Pancreas (tissue), 10 donors: ENCODE measurements around the gene EXOC7. TPM values are rescaled to one million over a fixed set of nuclear protein-coding genes. Genes with fewer than 3 reads are reported as not detected.
"Not testable (repeated sequence)": the region's sequence is repeated elsewhere in the genome, so short reads cannot be mapped to it uniquely, and the experiment has no call there.

Experiments used
- ATAC-seq, 4 donors: fragments of 200-7000 bp; cut with Tn5 transposase; one replicate each; pipeline versions ENCODE4 v1.8.0 to v1.9.1; 2020; ENCODE audit warnings: mild to moderate bottlenecking in 4 of 4, moderate library complexity in 4 of 4
- DNase-seq, 6 donors: peaks; one replicate each; pipeline ENCODE4 v3.0.0-alpha.2; 2020
- FAIRE-seq: peaks from 2 replicates; lab custom pipeline; 2012; peaks lifted over from hg19 to GRCh38; lab: Jason Lieb, UNC
- H3K27ac ChIP-seq, 4 donors: fragments of 200-600 bp; sonication (generic); 1 replicate in 3 of 4; 2 replicates in 1 of 4; pipeline versions ENCODE4 v1.5.0 to v1.8.0; 2020
- H3K27me3 ChIP-seq, 4 donors: fragments of 200-600 bp; one replicate each; pipeline ENCODE4 v1.8.0; 2021
- H3K36me3 ChIP-seq, 3 donors: fragments of 200-600 bp; sonication (generic) in 1 of 3; one replicate each; pipeline versions ENCODE4 v1.5.0 to v1.8.0; 2020 to 2021
- H3K4me1 ChIP-seq, 3 donors: fragments of 200-600 bp; one replicate each; pipeline ENCODE4 v1.8.0; 2021
- H3K4me3 ChIP-seq, 4 donors: fragments of 200-600 bp; sonication (generic) in 2 of 4; one replicate each; pipeline versions ENCODE4 v1.5.0 to v1.8.0; 2020 to 2021
- H3K9me3 ChIP-seq, 4 donors: fragments of 200-600 bp; one replicate each; pipeline ENCODE4 v1.8.0; 2021
- CTCF ChIP-seq, 4 donors: fragments of 200-600 bp; sonication (generic) in 3 of 4; IDR thresholded peaks; one replicate each; pipeline versions ENCODE4 v1.5.0 to v1.8.0; 2021; ENCODE audit warnings: antibody characterized with exemption in 4 of 4
- WGBS, 2 donors: extraction: QIAGEN DNeasy Blood & Tissue Kit; methylation state at CpG; one replicate each; pipeline ENCODE4 v1.1.7; 2013; 5-methylcytosine and 5-hydroxymethylcytosine counted together
- intact Hi-C, 3 donors: fragments of 100-400 bp; cut with DNase I; formaldehyde crosslinking; loops; one replicate each; pipeline versions ENCODE4 v1.11.1 to v1.14.2; 2022
- polyA plus RNA-seq, 2 donors: library from polyadenylated mRNA; stranded (reverse); fragments of 200-250 nt; gene quantifications; one replicate each; pipeline ENCODE4 v1.2.3, GENCODE V29; 2013
- total RNA-seq, 6 donors: library from RNA; stranded (reverse); fragmentation: NEBNext Ultra II Directional in 4 of 6; extraction: Animal tissue kit (Norgen Biotek cat#: 25700) in 4 of 6; gene quantifications; one replicate each; pipeline versions ENCODE4 v1.2.1 to v1.2.4, GENCODE V29; 2021 to 2023
- donor health status: healthy with polysubstance abuse.
- donor health status: DM: no; HTN: no; CAD: no; lungs with moderate emphysema.
- donor health status: DM: no; HTN: no; CAD: no.
- donor health status: control.
- donor health status: control.
- donor health status: Bipolar disorder and iron deficiency.
- donor health status: DM: yes; HTN: yes; CAD: no.
- donor health status: DM: no; HTN: no; CAD: no.
- donor health status: DM: no; HTN: no; CAD: no.
- donor health status: DM: yes; HTN: yes; CAD: no.

EXOC7 gene
- total and polyA plus RNA-seq, 8 donors, result 38.4 to 103 (median 56.6) TPM

DNA sequence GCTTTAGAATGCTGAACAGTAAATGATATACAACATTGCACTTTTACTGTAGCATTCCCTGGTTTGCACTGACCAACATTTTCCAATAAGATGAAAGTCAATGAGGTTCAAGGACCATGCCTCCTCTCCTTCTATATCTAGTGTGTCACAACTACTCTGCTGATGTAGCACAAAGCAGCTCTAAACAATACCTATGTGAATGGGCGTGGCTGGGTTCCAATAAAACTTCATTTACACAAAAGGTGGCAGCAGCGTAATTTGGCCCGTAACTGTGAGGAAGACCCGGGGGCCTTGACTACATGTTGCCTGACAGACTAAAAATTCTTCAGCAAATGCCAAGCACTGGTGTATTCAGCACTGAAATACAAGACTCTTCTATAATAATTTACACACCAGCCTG lies 37.8 kb downstream of the EXOC7 start:
- H3K4me3 ChIP-seq, result no peak overlapping the region
- H3K9me3 ChIP-seq, result no peaks in the 10 kb centered on the region
- peaks cover 5 to 74% (median 39%) of the 10 kb centered on the region in 3 donors for H3K36me3 ChIP-seq
- TF ChIP-seq CTCF (IDR thresholded peaks at IDR 0.05), result no peak
- H3K27me3 ChIP-seq, result no peaks in the 10 kb centered on the region
- intact Hi-C loops, result no loop called here
- DNase-seq (no peak), ATAC-seq (no peak), FAIRE-seq (no peak)
- no peak overlapping the region for H3K27ac ChIP-seq
- 72 to 86% methylated on average over 4 of the region's 4 CpGs for WGBS, 2 donors
- H3K4me1 ChIP-seq, result peaks cover 0 to 7% (median 0%) of the 10 kb centered on the region in 3 donors

- Histone ChIP-seq H3K4me1 (no peaks in the 10 kb centered on the region), H3K36me3 (peaks cover 5 to 91% (median 50%) of the 10 kb centered on the region in 3 donors), H3K27ac (no peak overlapping the region), H3K27me3 (no peaks in the 10 kb centered on the region), H3K9me3 (no peaks in the 10 kb centered on the region), H3K4me3 (no peak overlapping the region)
- no peak for TF ChIP-seq CTCF (IDR thresholded peaks at IDR 0.05)
- DNase-seq, result no peak
- intact Hi-C loops, result no loop called here
- ATAC-seq, result no peak
- WGBS, 2 donors, result 80 to 88% methylated on average over 15 of the region's 15 CpGs
- FAIRE-seq, result no peak
Measured at GRCh38 chr17:76063875-76064546, 39.6 kb downstream of the EXOC7 start.

GRCh38 chr17:76058264-76058663 lies 45.3 kb downstream of the EXOC7 start:
- intact Hi-C loops, DNase-seq, H3K9me3 ChIP-seq, H3K4me3 ChIP-seq, FAIRE-seq, ATAC-seq, H3K27ac ChIP-seq, H3K27me3 ChIP-seq, H3K4me1 ChIP-seq: not testable (repeated sequence)
- H3K36me3 ChIP-seq, result peaks cover 9 to 85% (median 51%) of the 10 kb centered on the region in 3 donors
- WGBS, 2 donors, result 85 to 92% methylated on average over 6 of the region's 6 CpGs

- intact Hi-C loops, result no loop called here
- no peak for TF ChIP-seq CTCF (IDR thresholded peaks at IDR 0.05)
- FAIRE-seq (no peak), DNase-seq (no peak), ATAC-seq (no peak)
- Histone ChIP-seq H3K9me3 (no peaks in the 10 kb centered on the region), H3K27ac (no peak overlapping the region), H3K36me3 (peaks cover 9 to 76% (median 47%) of the 10 kb centered on the region in 3 donors), H3K4me1 (peaks cover 0 to 3% (median 0%) of the 10 kb centered on the region in 3 donors), H3K4me3 (no peak overlapping the region), H3K27me3 (no peaks in the 10 kb centered on the region)
- WGBS, 2 donors, result 71 to 73% methylated on average over 3 of the region's 3 CpGs
Measured at GRCh38 chr17:76056882-76057281, 46.7 kb downstream of the EXOC7 start.

DNA sequence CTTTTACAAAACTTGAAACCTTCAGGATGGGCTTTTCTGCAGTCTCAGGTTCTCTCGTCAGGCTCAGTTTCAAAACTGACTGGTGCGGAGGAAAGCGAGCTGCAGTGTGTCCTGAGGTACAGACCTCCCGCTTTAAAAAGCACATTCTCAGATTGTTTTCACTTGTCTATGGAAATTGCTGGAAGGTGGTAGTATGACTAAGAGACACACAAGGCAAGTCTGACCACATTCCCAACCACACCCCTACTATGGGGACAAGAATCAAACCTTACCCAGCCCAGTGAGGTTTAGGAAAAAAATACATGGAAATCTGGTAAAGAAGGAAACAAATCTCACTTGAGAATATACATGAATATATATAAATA lies 49.5 kb downstream of the EXOC7 start:
- no peak for DNase-seq
- no peaks in the 10 kb centered on the region for H3K27me3 ChIP-seq
- no peak for TF ChIP-seq CTCF (IDR thresholded peaks at IDR 0.05)
- intact Hi-C loops, result no loop called here
- peaks cover 0 to 7% (median 0%) of the 10 kb centered on the region in 3 donors for H3K4me1 ChIP-seq
- H3K4me3 ChIP-seq, result no peak overlapping the region
- peak overlapping the region in 1 of 4 donors; percentile 40 for H3K27ac ChIP-seq
- FAIRE-seq, result no peak
- 84 to 85% methylated on average over 4 of the region's 4 CpGs for WGBS, 2 donors
- peaks cover 4 to 63% (median 28%) of the 10 kb centered on the region in 3 donors for H3K36me3 ChIP-seq
- no peaks in the 10 kb centered on the region for H3K9me3 ChIP-seq
- ATAC-seq, result peak in 2 of 4 donors; percentile 33 to 61
